Measurements from ENCODE around the gene ZFHX2.

ZFHX2 gene

GRCh38 chr14:23579311-23579630, 27.7 kb upstream of the ZFHX2 start:
- TF ChIP-seq TAF1 (IDR thresholded peaks at IDR 0.05; ENCODE audit: borderline replicate concordance, insufficient read depth, low read length) (no peak), SIN3A (IDR thresholded peaks at IDR 0.05; ENCODE audit: borderline replicate concordance, insufficient read depth, low read length) (no peak), POLR2AphosphoS5 (IDR thresholded peaks at IDR 0.05; ENCODE audit: low read depth, low read length) (no peak), REST (IDR thresholded peaks at IDR 0.05; ENCODE audit: insufficient read depth in 1 of 2, low read depth in 2 of 2, low read length in 2 of 2) (no peak), FOXP2 (optimal IDR thresholded peaks at IDR 0.05; ENCODE audit: borderline replicate concordance, extremely low read depth, extremely low read length, insufficient read depth) (no peak)

- TF ChIP-seq TAF1 (IDR thresholded peaks at IDR 0.05; ENCODE audit: borderline replicate concordance, insufficient read depth, low read length), result no peak
- TF ChIP-seq REST (IDR thresholded peaks at IDR 0.05; ENCODE audit: insufficient read depth in 1 of 2, low read depth in 2 of 2, low read length in 2 of 2), result no peak
- TF ChIP-seq POLR2AphosphoS5 (IDR thresholded peaks at IDR 0.05; ENCODE audit: low read depth, low read length), result no peak
- TF ChIP-seq FOXP2 (optimal IDR thresholded peaks at IDR 0.05; ENCODE audit: borderline replicate concordance, extremely low read depth, extremely low read length, insufficient read depth), result no peak
- TF ChIP-seq SIN3A (IDR thresholded peaks at IDR 0.05; ENCODE audit: borderline replicate concordance, insufficient read depth, low read length), result no peak
Observed at GRCh38 chr14:23578560-23579310, 27.2 kb upstream of the ZFHX2 start, which contains the start of gene JPH4. Gene JPH4, minus strand, starts transcription at chr14:23578790. Its CDS starts 1,337 bp downstream, at chr14:23577453.

- TF ChIP-seq FOXP2 (optimal IDR thresholded peaks at IDR 0.05; ENCODE audit: borderline replicate concordance, extremely low read depth, extremely low read length, insufficient read depth), result no peak
- no peak for TF ChIP-seq SIN3A (IDR thresholded peaks at IDR 0.05; ENCODE audit: borderline replicate concordance, insufficient read depth, low read length)
- no peak for TF ChIP-seq REST (IDR thresholded peaks at IDR 0.05; ENCODE audit: insufficient read depth in 1 of 2, low read depth in 2 of 2, low read length in 2 of 2)
- TF ChIP-seq TAF1 (IDR thresholded peaks at IDR 0.05; ENCODE audit: borderline replicate concordance, insufficient read depth, low read length), result no peak
- no peak for TF ChIP-seq POLR2AphosphoS5 (IDR thresholded peaks at IDR 0.05; ENCODE audit: low read depth, low read length)
Observed at GRCh38 chr14:23577710-23578392, 26.3 kb upstream of the ZFHX2 start.

- TF ChIP-seq POLR2AphosphoS5 (IDR thresholded peaks at IDR 0.05; ENCODE audit: low read depth, low read length), result no peak
- TF ChIP-seq SIN3A (IDR thresholded peaks at IDR 0.05; ENCODE audit: borderline replicate concordance, insufficient read depth, low read length), result no peak
- no peak for TF ChIP-seq TAF1 (IDR thresholded peaks at IDR 0.05; ENCODE audit: borderline replicate concordance, insufficient read depth, low read length)
- no peak for TF ChIP-seq FOXP2 (optimal IDR thresholded peaks at IDR 0.05; ENCODE audit: borderline replicate concordance, extremely low read depth, extremely low read length, insufficient read depth)
- no peak for TF ChIP-seq REST (IDR thresholded peaks at IDR 0.05; ENCODE audit: insufficient read depth in 1 of 2, low read depth in 2 of 2, low read length in 2 of 2)
Observed at GRCh38 chr14:23577004-23577681, 25.6 kb upstream of the ZFHX2 start.
